Measurements from ENCODE around the gene TNFRSF9.

Gene TNFRSF9

DNA sequence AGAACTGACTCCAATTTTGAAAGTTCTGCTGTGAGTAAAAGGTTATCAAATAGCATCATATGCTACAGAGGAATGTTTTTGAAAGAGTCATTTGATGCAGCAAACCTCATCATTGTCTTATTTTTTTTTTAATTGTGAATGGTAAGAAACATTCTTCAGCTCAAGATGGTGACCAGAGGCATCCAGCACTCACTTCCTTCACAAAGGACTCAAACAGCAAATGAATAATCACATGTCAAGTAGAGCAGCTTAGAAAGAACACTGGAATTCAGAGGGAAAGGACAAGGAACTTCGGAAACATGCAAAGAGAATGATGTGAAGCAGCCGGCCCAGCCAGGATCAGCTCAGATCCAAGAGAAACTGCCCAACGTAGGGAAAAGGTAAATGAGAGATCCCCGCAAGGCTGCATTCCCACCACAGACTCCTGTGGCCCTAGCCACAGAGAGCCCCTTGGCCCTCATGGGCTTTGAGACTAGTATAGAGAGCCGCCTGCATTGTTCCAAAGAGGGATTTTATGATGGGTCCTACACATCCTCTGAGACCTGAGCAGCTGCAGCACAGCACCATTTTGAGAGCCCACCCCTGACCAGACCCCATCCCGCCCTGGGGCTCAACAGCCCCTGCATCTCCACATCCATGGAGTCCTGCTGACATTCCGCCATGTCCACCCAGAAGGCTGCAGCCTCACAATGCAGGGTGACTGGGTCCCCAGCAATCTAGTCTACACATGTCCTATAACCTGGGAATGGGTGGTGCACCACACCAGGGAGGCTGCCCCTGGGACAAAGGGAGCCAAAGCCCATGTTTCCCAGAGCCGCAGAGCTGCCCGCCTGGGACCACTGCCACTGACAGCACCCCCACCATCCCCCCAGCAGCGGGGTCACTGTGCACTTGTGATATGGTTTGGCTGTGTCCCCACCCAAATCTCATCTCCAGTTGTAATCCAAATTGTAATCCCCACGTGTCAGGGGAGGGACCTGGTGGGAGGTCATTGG is 66.5 kb downstream of the TNFRSF9 start:
- DNase-seq (ENCODE audit: low spot score) = no peak

- no peak for DNase-seq (ENCODE audit: low spot score)
Measured at GRCh38 chr1:7871136-7871535, 69.5 kb downstream of the TNFRSF9 start.

DNA sequence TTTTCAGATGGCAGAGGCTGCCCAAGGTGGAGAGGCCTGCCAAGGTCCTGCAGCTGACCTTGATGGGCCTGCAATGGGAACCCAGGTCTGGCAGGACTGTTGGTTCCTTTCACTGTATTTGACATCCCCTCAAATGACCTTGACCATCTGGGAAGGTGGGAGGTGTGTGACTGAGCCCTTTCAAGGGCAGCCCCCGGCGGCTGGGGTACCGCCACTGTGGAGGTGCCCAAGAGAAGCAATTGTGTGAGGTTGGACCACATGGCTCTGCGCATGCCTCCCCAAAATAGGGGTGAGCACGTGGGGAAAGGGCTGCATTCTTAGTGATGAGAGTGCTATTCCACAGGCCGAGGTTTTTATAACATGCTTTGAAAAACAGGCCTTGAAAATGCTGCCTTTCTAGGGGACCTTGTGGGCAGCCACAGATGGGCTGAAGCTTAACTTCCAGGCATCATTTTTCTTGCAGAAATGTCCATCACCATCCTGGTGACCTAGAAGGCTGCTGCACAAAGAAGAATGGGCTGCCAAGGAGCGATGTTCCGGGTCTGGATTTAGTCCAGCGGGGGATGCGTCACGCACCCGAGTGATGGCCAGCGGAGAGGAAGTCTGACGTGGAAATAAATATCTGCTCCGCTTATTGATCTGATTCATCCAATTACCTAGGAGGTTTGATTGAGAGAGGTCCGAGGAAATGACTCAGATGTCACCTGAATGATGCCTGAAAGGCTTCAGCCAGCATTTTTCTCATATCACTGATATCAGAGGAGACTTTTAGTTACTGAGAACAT is 71.3 kb downstream of the TNFRSF9 start:
- DNase-seq (ENCODE audit: low spot score) = no peak

- no peak for DNase-seq (ENCODE audit: low spot score)
Measured at GRCh38 chr1:7868070-7868780, 72.4 kb downstream of the TNFRSF9 start.

DNA sequence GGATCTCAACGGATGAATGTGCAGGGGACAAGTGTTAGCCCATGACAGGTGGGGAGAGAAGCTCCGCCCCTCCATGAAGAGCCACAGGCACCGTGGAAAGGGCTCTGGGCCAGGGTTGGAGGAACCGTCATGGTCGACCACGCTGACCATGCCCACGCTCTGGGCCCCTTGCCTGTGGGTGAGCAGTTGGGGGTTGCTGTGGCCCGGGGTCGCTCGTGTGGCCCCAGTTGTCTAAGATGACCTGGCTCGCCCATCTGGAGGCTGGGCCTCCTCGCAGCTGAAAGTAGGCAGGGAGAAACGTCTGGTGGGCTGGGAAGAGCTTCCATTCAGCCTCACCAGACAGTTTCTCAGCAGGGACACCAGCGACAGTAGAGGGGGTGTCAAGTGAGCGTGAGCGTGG is 74.7 kb downstream of the TNFRSF9 start:
- DNase-seq (ENCODE audit: low spot score) = no peak

Measured in germinal center (tissue), 1 donor.